ENCODE results near the gene SVIL.
"Not testable (repeated sequence)": the region's sequence is repeated elsewhere in the genome, so short reads cannot be mapped to it uniquely, and the experiment has no call there.

SVIL gene

GRCh38 chr10:29535778-29536453 lies 98.9 kb downstream of the SVIL start:
- DNase-seq: no peak

GRCh38 chr10:29535012-29535777 lies 99.6 kb downstream of the SVIL start:
- no peak for DNase-seq

DNA sequence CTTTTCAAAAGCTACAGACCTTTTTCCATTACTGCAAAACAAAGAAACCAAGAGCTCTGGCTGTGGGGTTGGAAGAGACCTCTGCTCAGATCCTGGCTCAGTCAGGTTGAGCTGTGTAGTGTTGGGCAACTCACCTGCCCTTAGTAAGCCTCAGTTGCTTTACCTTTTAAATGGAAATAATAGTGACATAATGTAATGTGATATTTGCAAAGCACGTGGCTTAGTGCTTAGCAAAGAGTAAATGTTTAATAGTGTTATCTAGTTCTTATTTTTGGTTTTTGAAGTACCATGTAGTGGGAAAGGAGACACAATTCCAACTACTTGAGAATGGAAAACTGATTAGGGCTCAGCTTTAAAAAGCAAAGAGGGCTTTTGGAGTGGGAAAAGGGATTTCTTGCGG lies 100.2 kb downstream of the SVIL start:
- DNase-seq: no peak

DNA sequence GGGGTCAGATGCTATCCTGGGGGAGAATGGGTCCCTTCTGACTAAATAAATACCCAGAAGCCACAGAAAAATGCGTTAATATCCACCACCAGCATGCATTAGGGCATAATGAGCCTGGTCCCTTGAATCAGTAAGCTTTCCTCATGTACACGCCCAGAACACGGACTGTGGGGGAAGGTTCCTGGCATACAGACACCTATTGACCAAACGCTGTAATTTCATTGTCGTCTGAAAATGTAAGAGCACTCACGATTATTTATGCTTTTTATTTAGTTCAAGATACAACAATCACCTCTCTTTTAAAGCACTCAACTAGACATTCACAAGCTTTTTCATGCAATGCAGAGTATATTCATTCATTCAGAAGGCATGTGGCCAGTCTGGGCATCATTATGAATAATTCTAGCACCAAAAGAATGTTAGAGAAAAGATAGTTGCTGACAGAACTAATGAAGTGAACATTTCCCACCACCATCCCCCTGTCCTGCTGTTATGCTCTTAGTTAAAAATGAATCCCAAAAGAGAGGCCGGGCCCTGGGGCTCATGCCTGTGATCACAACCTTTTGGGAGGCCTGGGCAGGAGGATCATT lies 101.0 kb downstream of the SVIL start:
- DNase-seq: no peak

GRCh38 chr10:29533046-29533445 lies 101.7 kb downstream of the SVIL start:
- DNase-seq: no peak

GRCh38 chr10:29532256-29532878 lies 102.4 kb downstream of the SVIL start:
- DNase-seq: no peak

- no peak for DNase-seq
Observed at GRCh38 chr10:29530112-29530976, 104.4 kb downstream of the SVIL start.

GRCh38 chr10:29529146-29529545 lies 105.6 kb downstream of the SVIL start:
- no peak for DNase-seq

DNA sequence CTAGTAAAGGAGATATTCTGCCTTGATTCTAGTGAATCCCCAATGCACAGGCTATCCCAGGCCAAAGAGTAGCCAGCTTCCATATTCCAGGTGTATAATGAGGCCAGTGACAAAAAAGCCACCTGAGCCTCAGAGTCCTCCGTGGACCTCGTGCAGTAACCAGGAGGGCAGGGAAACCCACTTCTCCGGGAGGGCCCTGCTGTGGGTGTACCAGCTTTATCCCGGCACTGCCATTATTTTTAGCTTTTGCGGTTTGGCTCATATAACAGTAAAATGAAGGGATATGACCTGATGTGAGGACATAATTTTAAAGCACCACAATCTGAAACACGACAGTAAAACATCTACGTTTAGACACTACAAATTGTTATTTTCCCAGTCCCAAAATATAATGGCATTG lies 109.0 kb downstream of the SVIL start:
- no peak for DNase-seq

GRCh38 chr10:29524720-29525119 lies 110.1 kb downstream of the SVIL start:
- DNase-seq: no peak

DNA sequence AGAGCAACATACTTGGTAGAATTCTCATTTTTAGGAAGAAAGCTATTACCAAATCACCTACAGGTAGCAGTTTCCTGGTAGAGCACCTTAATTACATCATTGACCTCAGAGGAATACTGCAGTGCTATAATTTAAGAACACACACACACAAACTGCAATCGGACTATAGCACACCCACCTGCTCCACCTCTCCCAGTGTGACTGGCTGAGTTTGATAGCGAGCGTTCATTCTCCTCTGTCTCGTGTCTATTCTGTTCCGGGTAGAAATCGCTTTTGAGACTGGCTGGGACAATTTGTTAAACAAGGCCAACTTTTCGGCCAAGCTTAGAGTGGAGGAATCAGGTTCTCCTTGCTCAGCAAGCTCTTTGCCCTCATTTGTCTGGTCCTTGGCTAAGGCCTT lies 110.5 kb downstream of the SVIL start:
- no peak for DNase-seq

GRCh38 chr10:29522918-29523317 lies 111.9 kb downstream of the SVIL start:
- DNase-seq: no peak

DNA sequence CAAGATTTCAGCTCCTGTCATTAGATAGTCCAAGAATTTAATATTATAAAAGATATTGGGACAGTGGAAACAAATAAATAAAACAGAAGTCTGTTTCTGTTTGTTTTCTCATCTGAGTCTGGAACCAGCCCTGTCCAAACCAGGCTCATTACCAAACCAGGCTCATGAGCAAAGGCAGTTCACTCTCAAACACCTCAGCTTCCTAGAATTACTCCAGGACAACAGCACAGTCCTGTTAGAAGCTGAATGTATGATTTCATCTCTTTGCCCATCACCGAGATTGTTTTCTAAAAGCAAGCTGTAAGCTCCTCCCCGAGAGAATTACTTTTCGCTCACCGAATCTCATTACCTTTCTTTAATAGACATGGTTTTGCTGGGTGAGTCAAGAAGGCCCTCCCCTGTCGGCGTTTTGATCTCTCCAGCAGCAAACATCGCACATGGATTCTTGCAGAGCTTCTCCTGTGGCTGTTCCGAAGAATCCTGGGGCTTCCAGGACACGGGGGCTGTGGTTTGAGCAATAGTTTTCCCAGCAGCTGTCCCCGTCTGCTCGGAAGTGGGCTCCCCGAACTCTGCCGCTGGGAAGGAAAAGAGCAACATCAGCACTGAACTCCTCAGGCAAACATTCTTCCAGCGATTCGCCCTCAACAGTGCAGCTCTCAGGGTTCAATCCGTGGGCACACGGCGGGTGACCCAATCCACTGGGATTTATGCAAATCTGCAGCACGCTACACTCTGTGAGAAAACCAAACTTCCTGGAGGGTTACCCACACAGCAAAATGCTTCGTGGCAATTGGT lies 112.5 kb downstream of the SVIL start:
- DNase-seq: no peak

DNA sequence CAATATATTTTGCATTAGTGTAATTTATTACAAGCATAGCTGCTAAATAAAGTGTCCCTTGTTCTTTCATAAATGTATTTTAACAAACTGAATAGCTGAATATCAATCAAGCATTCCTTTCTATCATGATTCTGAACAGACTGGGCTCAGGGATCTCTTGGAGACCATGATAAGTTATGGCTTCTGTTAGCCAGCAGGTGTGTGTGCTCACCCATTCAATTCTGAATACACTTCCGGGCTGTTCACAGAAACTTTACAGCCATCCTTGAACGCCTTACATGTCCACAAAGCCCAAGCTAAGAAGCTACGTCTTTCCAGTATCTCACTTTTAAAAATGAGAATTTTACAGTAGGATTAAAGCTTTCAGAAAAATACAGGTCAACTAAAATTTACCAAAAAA lies 115.1 kb downstream of the SVIL start:
- DNase-seq: no peak

GRCh38 chr10:29517352-29517923 lies 117.3 kb downstream of the SVIL start:
- DNase-seq: no peak

GRCh38 chr10:29516309-29516932 lies 118.3 kb downstream of the SVIL start:
- not testable (repeated sequence) for DNase-seq

- DNase-seq: not testable (repeated sequence)
Observed at GRCh38 chr10:29515879-29516278, 118.9 kb downstream of the SVIL start.

DNA sequence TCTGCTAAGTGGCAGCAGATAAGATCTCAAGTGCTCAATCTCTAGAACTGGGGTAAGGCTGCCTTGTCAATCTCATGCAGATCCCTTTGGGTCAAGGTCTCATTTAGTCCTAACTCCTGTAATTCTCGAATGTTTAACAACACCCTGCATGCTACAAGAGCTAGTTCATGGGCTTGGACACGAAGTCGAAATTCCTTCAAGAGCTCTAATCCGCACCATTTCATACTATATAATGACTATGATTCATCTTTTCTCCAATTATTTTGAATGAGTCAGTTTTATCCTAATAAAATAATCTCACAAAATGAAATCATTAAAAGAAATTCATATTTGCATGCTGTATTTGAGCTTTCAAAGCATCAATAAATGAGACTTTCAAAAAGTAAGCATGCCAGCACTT lies 119.7 kb downstream of the SVIL start:
- DNase-seq: not testable (repeated sequence)

GRCh38 chr10:29514306-29514705 lies 120.5 kb downstream of the SVIL start:
- no peak for DNase-seq

- DNase-seq: no peak
Observed at GRCh38 chr10:29512425-29512974, 122.3 kb downstream of the SVIL start.

GRCh38 chr10:29511806-29512205 lies 123.0 kb downstream of the SVIL start:
- DNase-seq: not testable (repeated sequence)
